Erythroblast (primary cell): ENCODE data around the gene OPA1.

ENCODE experiments used
- GATA1 ChIP-seq: IDR thresholded peaks from 2 replicates; pipeline ENCODE4 v1.6.1; 2011; ENCODE audit warnings: low read depth, mild to moderate bottlenecking, control low read depth, low read length, moderate library complexity
- POLR2A ChIP-seq: IDR thresholded peaks from 2 replicates; pipeline ENCODE4 v1.6.1; 2011; ENCODE audit warnings: mild to moderate bottlenecking, low read length

GRCh38 chr3:193681631-193682030, 88.6 kb downstream of the OPA1 start:
- TF ChIP-seq POLR2A = no peak
- TF ChIP-seq GATA1 = no peak
